GM23248 (cell line): ENCODE measurements around the gene EML1.

Source experiments
- EZH2 ChIP-seq: fragments of 200-600 bp; sonication (generic); IDR thresholded peaks from 2 replicates; pipeline ENCODE4 v1.6.1; 2018; ENCODE audit warnings: antibody characterized with exemption, mild to moderate bottlenecking; ENCODE audit not compliant: insufficient read depth, poor library complexity, severe bottlenecking
- EZH2phosphoT487 ChIP-seq: fragments of 200-600 bp; sonication (generic); IDR thresholded peaks from 2 replicates; pipeline ENCODE4 v1.6.1; 2018; ENCODE audit warnings: antibody characterized with exemption, moderate library complexity, mild to moderate bottlenecking, low read depth; ENCODE audit not compliant: insufficient read depth

- no peak for TF ChIP-seq EZH2
- no peak for TF ChIP-seq EZH2phosphoT487
Observed at GRCh38 chr14:99788713-99789112, 4.5 kb upstream of the EML1 start.
